ENCODE results near the gene MB.

DNA sequence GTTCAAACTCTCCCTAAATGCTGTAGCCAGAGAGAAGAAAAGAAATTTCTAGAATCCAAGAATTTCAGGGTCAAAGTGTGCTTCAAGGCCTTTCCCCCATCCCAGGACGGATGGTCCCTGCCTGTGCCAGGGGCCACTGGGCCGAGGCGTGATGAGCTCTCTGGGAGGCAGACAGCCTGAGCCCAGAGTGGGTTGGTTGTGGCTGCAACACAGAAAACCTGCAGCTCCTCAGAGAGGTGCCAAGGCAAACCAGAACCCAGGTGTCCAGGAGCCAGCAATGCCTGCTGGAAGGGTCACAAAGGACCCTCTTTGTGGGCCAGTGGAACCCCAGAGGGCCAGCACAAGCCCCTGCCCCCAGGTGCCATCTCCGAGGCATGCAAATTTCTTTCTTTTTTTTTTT is 28.5 kb upstream of the MB start:
- TF ChIP-seq ZNF274 (IDR thresholded peaks at IDR 0.05; ENCODE audit: low read depth, low read length) (no peak), YY1 (IDR thresholded peaks at IDR 0.05; ENCODE audit: insufficient read depth, insufficient read length) (no peak), SUZ12 (IDR thresholded peaks at IDR 0.05; ENCODE audit: extremely low read depth, insufficient read depth, insufficient read length) (no peak)
